Occipital lobe (tissue), 2 donors: ENCODE data around the gene RFWD3. TPM values are rescaled to one million over a fixed set of nuclear protein-coding genes. Genes with fewer than 3 reads are reported as not detected.

Source experiments
- DNase-seq: peaks from one replicate; lab custom pipeline; 2025; lab: John Stamatoyannopoulos, UW
- total RNA-seq: library from RNA; depleted of rRNA; stranded (reverse); fragments of >200 nt; gene quantifications from one replicate; pipeline ENCODE4 v1.2.3, GENCODE V29; 2014

RFWD3 gene
- total RNA-seq, 1 donor from 2014 or later: 12.5 TPM

DNA sequence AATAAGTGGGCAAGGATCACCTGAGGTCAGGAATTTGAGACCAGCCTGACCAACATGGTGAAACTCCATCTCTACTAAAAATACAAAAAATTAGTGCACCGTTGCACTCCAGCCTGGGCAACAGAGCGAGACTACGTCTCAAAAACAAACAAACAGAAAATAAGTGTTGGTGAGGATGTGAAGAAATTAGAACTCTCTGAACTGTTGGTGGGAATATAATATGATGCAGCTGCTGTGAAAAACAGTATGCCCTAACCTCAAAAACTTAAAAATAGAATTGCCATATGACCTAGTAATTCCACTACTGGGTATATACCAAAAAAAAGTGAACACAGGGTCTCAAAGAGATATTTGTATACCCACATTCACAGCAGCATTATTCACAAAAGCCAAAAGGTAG, 85.8 kb downstream of the RFWD3 start:
- DNase-seq: no peak

GRCh38 chr16:74578838-74579237, 87.8 kb downstream of the RFWD3 start:
- DNase-seq: no peak

DNA sequence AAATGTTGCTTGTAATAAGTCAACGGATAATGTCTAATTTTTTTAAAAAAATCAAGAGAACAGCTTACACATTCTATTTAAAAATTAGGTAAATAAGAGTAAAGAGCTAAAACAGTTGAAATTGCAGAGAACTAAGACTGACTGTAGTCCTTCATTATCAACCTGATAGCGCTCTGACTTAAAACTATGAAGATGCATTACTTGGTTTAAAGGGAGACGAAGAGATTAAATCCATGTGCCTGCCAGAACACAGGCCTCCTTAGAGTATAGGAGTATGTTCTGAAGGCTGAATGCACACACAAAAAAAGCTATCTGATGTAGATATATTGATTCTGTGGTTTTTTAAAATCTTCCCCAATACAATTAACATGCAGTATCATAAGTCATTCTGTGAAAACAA, 88.2 kb downstream of the RFWD3 start:
- DNase-seq: no peak

DNA sequence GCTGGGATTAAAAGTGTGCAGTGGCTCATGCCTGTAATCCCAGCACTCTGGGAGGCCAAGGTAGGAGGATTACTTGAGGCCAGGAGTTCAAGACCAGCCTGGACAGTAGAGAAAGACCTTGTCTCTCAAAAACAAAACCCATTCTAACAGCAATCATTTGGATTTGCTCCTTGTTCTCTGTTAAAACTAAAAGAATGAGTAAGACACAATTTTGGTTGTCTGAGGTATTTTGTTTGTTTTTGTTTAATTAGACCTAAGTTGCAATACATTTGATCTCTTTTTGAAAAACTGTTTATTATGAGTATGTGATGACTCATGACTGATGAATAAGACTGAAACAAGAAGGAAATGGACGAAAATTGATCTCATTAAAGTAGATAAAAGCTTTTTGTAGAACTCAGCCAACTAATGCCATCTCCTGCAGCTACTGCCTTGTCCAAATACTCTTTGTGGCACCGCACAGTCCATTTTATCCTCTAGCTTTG, 88.8 kb downstream of the RFWD3 start:
- no peak for DNase-seq

- no peak for DNase-seq
These were observed 90.7 kb downstream of the RFWD3 start for GRCh38 chr16:74575807-74576643.

- DNase-seq: no peak
These were observed 91.4 kb downstream of the RFWD3 start for GRCh38 chr16:74575175-74575806.

DNA sequence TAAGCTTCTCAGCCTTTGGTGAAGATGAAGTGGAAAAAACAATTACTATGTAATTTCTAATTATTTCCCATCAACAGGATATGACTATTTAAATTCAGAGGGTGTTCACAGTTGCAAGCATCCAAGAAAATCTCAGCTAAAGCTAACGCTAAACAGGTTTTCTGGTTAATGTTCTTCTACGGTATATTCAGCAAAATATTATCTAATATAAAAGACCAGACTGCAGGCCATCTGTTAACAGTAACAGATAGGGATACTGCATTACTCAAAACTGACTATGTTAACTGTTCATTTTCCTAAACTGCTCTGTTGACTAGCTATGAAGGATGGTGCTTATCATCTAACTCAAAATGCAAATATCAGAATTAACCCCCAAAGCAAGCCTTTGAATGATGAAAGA, 92.5 kb downstream of the RFWD3 start:
- no peak for DNase-seq

DNA sequence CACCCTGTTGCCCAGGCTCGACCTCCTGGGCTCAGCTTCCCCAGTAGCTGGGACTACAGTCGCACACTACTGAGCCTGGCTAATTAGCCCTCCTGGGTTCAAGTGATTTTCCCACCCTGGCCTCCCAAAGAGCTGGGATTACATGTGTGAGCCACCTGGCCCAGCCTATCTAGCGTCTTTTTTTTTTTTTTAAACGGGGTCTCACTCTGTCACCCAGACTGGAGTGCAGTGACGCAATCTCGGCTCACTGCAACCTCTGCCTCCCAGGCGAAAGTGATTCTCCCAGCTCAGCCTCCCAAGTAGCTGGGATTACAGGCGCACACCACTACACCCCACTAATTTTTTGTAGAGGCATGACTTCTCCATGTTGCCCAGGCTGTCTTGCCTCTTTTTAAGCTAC, 93.1 kb downstream of the RFWD3 start:
- DNase-seq: no peak

Other genes starting within 250 kb of the RFWD3 start
- gene CLEC18B, start 245.4 kb downstream of the RFWD3 start, total RNA-seq: 1.1 TPM
- gene GLG1, start 59.8 kb downstream of the RFWD3 start, total RNA-seq: 60.4 TPM
- 0.47 TPM for gene MLKL, start 34.0 kb upstream of the RFWD3 start, total RNA-seq
- gene FA2H, start 107.9 kb upstream of the RFWD3 start, total RNA-seq: 0.16 TPM